GM18508 (cell line): ENCODE results near the gene CYP4F2.
"Not testable (repeated sequence)": the region's sequence is repeated elsewhere in the genome, so short reads cannot be mapped to it uniquely, and the experiment has no call there.

Experiments used
- ATAC-seq: cut with Tn5 transposase; IDR thresholded peaks from one replicate; pipeline ENCODE4 v1.9.1; 2021; ENCODE audit warnings: moderate number of reproducible peaks; ENCODE audit not compliant: insufficient read depth, unreplicated experiment

CYP4F2 gene

GRCh38 chr19:15902254-15902653, 4.4 kb upstream of the CYP4F2 start:
- ATAC-seq = no peak

GRCh38 chr19:15900504-15900903, 2.6 kb upstream of the CYP4F2 start:
- ATAC-seq = no peak

- not testable (repeated sequence) for ATAC-seq
Measured at GRCh38 chr19:15900032-15900431, 2.2 kb upstream of the CYP4F2 start.

DNA sequence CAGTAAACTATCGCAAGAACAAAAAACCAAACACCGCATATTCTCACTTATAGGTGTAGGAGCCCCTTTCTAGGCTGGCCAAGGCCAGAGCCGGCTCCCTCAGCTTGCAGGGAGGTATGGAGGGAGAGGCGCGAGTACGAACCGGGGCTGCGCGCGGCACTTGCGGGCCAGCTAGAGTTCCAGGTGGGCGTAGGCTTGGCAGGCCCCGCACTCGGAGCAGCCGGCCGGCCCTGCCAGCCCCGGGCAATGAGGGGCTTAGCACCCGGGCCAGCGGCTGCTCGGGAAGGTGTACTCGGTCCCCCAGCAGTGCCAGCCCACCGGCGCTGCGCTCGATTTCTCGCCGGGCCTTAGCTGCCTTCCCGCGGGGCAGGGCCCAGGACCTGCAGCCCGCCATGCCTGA, 1.7 kb upstream of the CYP4F2 start:
- ATAC-seq = not testable (repeated sequence)

DNA sequence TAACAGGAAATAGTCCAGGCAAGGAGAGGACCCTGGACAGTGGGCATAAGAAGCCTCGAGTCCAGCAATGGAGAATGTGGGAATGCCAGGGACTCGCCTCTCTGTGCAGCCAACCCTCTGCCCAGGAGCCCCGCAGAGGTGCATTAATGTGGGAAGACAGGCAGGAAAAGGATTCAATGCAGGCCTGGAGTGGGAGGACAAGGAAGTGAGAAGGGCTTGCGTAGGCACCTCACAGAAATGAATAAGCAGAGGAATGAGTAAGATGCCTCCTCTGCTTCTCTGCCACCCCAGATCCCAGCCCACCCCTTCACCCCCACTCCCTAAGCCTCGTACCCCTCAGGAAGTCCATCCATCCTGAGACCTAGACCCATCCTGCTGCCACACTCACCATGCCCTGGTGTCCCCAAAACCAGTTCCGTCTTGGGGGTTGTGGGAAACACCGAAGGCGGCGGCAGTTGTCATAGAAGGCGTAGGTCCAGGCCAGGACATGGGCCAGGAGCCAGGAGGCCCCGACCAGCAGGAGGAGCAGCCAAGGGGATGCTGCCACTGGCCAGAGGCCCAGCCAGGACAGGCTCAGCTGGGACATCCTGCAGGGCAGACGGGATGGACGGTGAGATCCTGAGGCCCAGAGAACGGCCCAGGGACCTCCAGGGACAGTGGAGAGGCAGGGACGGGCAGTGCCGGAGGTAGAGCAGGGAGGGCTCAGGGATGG, 692 bp downstream of the CYP4F2 start:
- ATAC-seq = no peak

DNA sequence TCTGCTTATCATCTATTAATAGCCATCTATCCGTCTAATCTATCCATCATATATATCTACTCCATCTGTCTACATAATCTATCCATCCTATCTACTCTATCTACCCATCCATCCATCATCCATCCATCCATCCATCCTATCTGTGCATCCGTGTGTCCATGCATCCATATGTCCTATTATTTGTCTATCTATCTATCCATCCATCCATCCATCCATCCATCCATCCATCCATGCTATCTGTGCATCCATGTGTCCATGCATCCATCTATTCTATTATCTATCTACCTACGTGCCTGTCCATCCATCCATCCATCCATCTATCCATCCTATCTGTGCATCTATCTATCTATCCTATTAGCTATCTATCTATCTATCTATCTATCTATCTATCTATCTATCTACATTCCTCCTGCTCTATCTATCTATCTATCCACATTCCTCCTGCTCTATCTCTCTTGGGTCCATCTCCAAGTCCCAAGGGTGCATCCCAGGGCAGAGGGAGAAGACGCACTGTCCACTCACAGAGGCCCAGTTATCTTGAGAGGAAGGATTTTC, 1.9 kb downstream of the CYP4F2 start:
- ATAC-seq = no peak

DNA sequence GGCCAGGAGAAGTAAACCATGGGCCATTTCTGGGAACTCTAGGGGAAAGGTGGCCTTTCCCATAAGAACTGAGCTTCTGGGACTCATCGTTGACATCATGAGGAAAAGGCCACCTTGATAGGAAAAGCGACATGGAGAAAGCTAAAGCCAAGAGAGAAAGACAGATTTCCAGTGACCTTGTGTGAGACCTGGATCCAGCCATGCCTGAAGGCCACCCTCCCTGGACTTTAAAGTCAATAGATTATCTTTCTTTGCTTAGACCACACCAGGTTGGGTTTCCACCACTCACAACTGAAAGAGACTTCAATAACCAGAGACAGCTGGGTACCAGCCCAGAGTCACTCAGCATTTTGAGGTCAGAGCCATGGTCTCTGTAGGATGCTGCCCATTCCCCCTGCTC, 3.5 kb downstream of the CYP4F2 start:
- no peak for ATAC-seq

GRCh38 chr19:15893477-15893876, 4.4 kb downstream of the CYP4F2 start:
- no peak for ATAC-seq

DNA sequence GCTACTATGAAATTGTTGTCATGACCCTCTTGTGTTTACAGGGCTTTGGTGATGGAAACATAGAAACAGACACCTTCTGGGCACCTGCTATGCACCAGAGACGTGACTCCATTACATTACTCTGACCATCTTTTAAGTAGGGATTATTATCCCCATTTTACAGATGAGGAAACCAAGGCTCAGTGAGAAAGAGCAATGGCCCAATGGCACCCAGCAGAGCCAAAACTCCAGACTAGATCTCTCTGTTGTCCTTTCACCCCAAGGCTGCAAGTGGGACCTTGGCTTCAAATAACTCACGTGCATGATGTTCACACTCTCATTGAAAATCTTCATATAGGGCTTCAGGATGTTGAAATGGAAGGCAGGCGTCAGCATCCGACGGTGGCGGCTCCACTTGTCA, 5.9 kb downstream of the CYP4F2 start:
- no peak for ATAC-seq

GRCh38 chr19:15891434-15891833, 6.4 kb downstream of the CYP4F2 start:
- no peak for ATAC-seq

- not testable (repeated sequence) for ATAC-seq
Measured at GRCh38 chr19:15889339-15889738, 8.5 kb downstream of the CYP4F2 start.

- no peak for ATAC-seq
Measured at GRCh38 chr19:15885919-15886318, 12.0 kb downstream of the CYP4F2 start.

DNA sequence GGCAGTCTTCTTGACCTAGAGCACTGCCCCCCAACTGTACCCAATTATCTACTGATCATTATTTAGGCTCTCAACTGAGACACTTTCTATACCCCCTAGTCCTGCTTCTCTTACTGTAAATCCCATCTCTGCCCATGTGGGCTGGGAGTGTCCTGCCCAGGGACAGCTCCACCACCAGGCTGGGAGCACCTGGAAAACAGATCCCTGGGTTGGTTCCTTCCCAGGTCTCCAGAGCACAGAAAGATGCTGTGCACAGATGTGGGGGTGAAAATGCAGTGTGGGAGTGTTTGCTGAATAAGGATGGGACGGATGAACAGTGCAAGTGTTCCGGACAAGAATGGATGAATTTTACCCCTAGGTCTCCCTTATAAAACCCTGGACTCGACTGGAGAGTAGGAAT, 12.7 kb downstream of the CYP4F2 start:
- ATAC-seq = no peak

GRCh38 chr19:15883329-15883728, 14.5 kb downstream of the CYP4F2 start:
- ATAC-seq = not testable (repeated sequence)

DNA sequence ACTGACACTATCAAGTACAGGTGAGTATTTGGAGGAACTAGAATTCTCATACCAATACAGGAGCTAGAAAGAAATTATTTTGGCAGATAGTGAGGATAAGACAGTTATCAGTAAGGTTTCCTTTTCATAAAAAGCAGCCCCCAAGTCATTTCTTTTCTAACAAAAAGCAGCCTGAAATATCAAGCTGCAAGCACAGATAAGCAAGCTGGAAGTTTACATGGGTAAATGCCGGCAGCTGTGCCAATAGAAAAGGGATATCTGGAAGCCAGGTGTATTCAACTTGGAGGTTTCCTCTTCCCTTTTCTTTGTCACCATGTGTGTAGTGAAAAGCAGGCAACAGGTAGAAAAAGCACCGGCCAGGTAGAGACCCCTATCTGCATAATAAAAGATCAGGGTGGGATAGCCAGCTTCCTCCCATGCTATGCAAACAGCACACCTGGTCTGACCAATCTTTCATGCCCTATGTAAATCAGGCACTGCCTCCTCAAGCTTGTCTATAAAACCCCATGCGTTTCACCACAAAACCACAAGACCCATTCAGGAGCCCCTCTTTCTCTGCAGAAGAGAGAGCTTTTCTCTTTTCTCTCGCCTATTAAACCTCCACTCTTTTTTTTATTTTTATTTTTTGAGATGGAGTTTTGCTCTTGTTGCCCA, 22.9 kb downstream of the CYP4F2 start:
- ATAC-seq = no peak

DNA sequence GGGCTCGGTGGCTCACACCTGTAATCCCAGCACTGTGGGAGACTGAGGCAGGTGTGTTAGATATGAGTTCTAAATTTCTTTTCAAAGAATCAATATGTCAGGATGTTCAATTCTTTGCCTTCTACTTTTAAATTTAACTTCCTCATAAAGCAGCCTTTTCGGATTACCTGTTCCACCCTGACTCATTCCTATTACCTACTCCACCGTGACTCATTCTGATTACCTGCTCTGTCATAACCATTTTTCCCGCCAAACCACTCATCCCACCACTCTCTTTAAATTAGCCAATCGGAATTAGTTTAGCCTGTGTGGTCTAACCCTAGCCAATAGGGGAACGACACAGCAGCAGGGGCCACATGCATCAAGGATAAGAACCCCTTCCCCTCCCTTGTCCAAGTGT, 24.1 kb downstream of the CYP4F2 start:
- not testable (repeated sequence) for ATAC-seq

GRCh38 chr19:15871570-15871969, 26.3 kb downstream of the CYP4F2 start:
- ATAC-seq = no peak

- ATAC-seq = no peak
Measured at GRCh38 chr19:15869873-15870272, 28.0 kb downstream of the CYP4F2 start.

DNA sequence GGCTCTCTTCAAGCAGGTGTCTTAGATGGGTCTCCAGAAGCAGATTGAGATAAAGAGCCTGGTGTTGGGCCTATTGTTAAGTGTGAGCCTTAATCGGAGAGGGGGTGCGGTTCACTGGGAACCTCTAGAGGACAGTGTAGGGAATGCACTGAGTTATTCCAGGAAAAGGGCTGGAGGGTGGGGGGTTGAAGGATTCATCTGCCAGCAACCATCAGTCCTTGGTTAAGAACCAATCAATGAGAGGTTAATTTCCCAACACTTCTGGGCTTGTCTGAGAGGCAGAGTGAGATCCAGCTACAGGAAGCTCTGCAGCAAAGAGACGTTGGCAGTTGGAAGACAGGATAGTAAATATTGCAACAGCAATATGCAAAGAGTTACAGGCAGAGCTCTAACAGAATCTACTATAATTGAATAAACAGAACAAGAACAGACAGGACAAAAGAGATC, 28.7 kb downstream of the CYP4F2 start:
- no peak for ATAC-seq

- no peak for ATAC-seq
Measured at GRCh38 chr19:15866636-15867035, 31.2 kb downstream of the CYP4F2 start.

DNA sequence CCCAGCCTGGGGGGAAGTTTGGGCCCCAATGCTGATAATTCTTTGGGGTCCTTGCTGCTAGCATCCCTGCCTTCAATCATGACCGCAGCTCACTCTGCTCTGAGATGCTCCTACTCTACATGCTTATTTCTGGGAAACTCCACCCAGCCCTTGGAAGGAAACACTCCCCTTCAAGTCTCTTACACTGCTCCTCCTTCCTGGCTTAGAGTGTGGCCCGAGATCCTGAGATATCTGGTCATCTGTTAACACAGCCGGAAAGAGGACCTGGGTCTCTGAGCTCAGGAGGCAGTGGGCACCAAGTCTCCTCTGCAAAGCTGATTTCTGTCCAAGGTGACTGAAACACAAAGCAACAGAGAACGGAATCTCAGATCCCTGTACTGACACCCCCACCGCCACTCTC, 33.0 kb downstream of the CYP4F2 start:
- ATAC-seq = no peak

DNA sequence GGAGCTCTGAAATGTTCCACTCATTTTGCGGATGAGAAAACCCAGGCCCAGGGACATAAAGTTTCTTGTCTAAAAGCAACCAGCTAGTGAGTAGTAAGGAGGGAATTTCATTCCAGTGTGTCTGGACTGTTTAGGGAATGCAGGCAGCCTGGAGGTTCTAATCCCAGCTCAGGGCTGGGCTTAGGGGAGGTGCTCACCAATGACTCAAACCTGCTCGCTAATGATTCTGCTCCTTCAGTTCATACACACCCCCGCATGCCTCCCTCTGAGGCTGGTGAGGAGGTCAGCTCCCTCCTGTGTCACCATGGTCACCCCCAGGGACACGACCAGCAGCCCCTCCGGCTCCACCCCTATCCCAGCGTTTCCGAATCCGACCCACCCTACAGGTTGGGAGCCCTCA, 34.6 kb downstream of the CYP4F2 start:
- no peak for ATAC-seq
